Progenitor cell of endocrine pancreas (in vitro differentiated cells): ENCODE results near the gene TAF11. TPM values are rescaled to one million over a fixed set of nuclear protein-coding genes. Genes with fewer than 3 reads are reported as not detected.

ENCODE experiments used
- DNase-seq: peaks from one replicate; pipeline ENCODE4 v3.0.0; 2021; ENCODE audit warnings: low spot score; ENCODE audit not compliant: unreplicated experiment
- H3K27ac Mint-ChIP-seq: 2 replicates; pipeline ENCODE4 v1.8.0; 2021; ENCODE audit warnings: mild to moderate bottlenecking, moderate library complexity, mixed read lengths
- H3K27me3 Mint-ChIP-seq: 2 replicates; pipeline ENCODE4 v1.8.0; 2021; ENCODE audit warnings: mixed read lengths
- H3K36me3 Mint-ChIP-seq: 2 replicates; pipeline ENCODE4 v1.8.0; 2022; ENCODE audit warnings: mixed read lengths; ENCODE audit not compliant: insufficient read depth
- H3K4me1 Mint-ChIP-seq: 2 replicates; pipeline ENCODE4 v1.8.0; 2021; ENCODE audit warnings: low read depth, mixed read lengths
- H3K4me3 Mint-ChIP-seq: 2 replicates; pipeline ENCODE4 v1.8.0; 2021; ENCODE audit warnings: low read depth, mild to moderate bottlenecking, moderate library complexity, mixed read lengths
- H3K9me3 Mint-ChIP-seq: 2 replicates; pipeline ENCODE4 v1.8.0; 2021; ENCODE audit warnings: low read depth, mixed read lengths
- CTCF ChIP-seq: fragments of 200-600 bp; sonication (generic); IDR thresholded peaks from one replicate; pipeline ENCODE4 v1.5.0; 2021; ENCODE audit warnings: antibody characterized with exemption, mild to moderate bottlenecking; ENCODE audit not compliant: unreplicated experiment
- total RNA-seq: library from RNA; stranded (reverse); gene quantifications from 2 replicates; pipeline ENCODE4 v1.2.1, GENCODE V29; 2021

The TAF11 gene
- total RNA-seq, 1 donor from 2014 or later: 37.4 TPM

- Mint-ChIP-seq H3K27me3 (no peaks in the 10 kb centered on the region), H3K36me3 (no peaks in the 10 kb centered on the region), H3K9me3 (no peaks in the 10 kb centered on the region), H3K4me1 (peaks cover 10% of the 10 kb centered on the region), H3K27ac (no peak overlapping the region), H3K4me3 (no peak overlapping the region)
- TF ChIP-seq CTCF: no peak
- DNase-seq: no peak
Measured at GRCh38 chr6:34928695-34929094, 40.9 kb upstream of the TAF11 start.

DNA sequence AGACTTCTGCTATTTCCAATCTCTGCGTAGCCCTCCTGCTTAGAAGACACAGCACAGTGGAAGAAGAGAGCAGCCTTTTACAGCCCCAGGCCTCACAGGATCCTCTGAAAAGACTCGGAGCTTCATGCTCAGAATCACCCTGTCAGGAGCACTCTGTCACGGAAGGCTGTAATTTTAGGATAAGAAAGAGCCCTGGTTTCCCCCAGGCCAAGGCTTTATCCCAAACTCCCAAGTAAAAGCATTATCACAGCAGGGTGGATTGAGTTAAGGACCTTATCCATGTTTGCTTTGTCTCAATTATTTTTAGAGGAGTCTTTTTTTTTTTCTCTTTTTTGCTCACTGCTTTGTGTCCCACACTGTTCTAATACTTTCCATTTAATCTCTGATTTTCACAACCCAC, 40.4 kb upstream of the TAF11 start:
- no peak for DNase-seq
- H3K9me3 Mint-ChIP-seq: no peaks in the 10 kb centered on the region
- no peak overlapping the region for H3K4me3 Mint-ChIP-seq
- TF ChIP-seq CTCF: no peak
- peaks cover 10% of the 10 kb centered on the region for H3K4me1 Mint-ChIP-seq
- H3K27ac Mint-ChIP-seq: no peak overlapping the region
- no peaks in the 10 kb centered on the region for H3K27me3 Mint-ChIP-seq
- H3K36me3 Mint-ChIP-seq: no peaks in the 10 kb centered on the region

DNA sequence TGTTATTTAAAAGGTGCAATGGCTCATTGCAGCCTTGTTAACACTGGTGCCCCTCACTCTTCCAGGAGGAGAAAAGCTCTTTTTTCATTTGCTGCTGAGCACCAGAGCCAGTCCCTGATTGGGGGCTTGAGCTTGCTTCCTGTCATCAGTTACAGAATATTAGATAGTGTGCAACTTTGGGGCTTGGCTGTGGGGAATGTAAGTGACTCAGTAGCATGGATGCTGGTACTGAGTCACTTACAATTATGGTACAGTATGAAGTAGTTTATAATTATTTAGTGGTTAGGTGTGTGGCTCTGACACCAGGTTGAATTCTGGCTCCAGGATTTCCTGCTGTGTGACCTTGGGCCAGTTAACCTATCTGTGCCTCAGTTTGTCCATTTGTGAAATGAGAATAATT, 38.8 kb upstream of the TAF11 start:
- Mint-ChIP-seq H3K27me3 (no peaks in the 10 kb centered on the region), H3K27ac (no peak overlapping the region), H3K9me3 (no peaks in the 10 kb centered on the region), H3K4me1 (peaks cover 10% of the 10 kb centered on the region), H3K36me3 (no peaks in the 10 kb centered on the region), H3K4me3 (no peak overlapping the region)
- DNase-seq: no peak
- TF ChIP-seq CTCF: no peak

GRCh38 chr6:34924831-34925625, 37.2 kb upstream of the TAF11 start:
- Mint-ChIP-seq H3K36me3 (no peaks in the 10 kb centered on the region), H3K9me3 (no peaks in the 10 kb centered on the region), H3K27me3 (no peaks in the 10 kb centered on the region), H3K27ac (no peak overlapping the region), H3K4me3 (no peak overlapping the region), H3K4me1 (peaks cover 9% of the 10 kb centered on the region)
- DNase-seq: no peak
- TF ChIP-seq CTCF: no peak

DNA sequence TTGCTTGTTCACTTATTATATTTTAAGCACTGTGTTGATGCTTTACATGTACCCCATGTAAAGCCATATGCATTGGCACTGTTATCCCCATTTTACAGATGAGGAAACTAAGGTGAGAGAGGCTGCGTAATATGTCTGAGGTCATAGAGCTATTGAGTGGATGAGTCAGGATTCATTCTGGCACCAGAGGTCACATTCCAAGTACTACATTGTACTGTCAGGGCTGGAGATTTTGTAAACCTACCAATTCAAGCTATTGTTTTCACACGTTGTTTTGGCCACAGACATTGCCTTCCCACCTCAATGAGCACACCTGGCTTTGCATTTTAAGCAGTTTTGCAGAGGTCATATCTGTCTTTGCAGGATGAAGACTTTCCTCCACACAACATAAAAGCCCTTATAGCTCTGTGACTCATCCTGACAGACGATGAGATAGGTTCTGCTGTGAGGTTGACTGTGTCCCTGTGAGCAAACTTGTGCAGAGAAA, 34.4 kb upstream of the TAF11 start:
- Mint-ChIP-seq H3K27ac (no peak overlapping the region), H3K9me3 (no peaks in the 10 kb centered on the region), H3K4me3 (no peak overlapping the region), H3K4me1 (peaks cover 4% of the 10 kb centered on the region), H3K27me3 (no peaks in the 10 kb centered on the region), H3K36me3 (peaks cover 1% of the 10 kb centered on the region)
- no peak for DNase-seq
- no peak for TF ChIP-seq CTCF
